ENCODE data around the gene FMO1.

- TF ChIP-seq EP300 (IDR thresholded peaks at IDR 0.05; ENCODE audit: borderline replicate concordance) = no peak
- TF ChIP-seq, protein P1, sequence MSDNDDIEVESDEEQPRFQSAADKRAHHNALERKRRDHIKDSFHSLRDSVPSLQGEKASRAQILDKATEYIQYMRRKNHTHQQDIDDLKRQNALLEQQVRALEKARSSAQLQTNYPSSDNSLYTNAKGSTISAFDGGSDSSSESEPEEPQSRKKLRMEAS (IDR thresholded peaks at IDR 0.05) = no peak
- no peak for TF ChIP-seq RAD21 (IDR thresholded peaks at IDR 0.05; ENCODE audit: low read depth)
- TF ChIP-seq TEAD4 (IDR thresholded peaks at IDR 0.05) = no peak
- no peak for TF ChIP-seq ZBTB7A (IDR thresholded peaks at IDR 0.05; ENCODE audit: low read depth)
- no peak for TF ChIP-seq TAF1 (IDR thresholded peaks at IDR 0.05; ENCODE audit: low read depth)
- TF ChIP-seq REST (IDR thresholded peaks at IDR 0.05; ENCODE audit: low read depth) = no peak
- no peak for TF ChIP-seq TCF12 (IDR thresholded peaks at IDR 0.05; ENCODE audit: low read depth)
- TF ChIP-seq USF1 (IDR thresholded peaks at IDR 0.05) = no peak
- no peak for TF ChIP-seq YY1 (IDR thresholded peaks at IDR 0.05; ENCODE audit: low read depth)
- no peak for TF ChIP-seq CEBPB (IDR thresholded peaks at IDR 0.05)
- no peak for TF ChIP-seq CREB1 (IDR thresholded peaks at IDR 0.05; ENCODE audit: low read depth)
Measured at GRCh38 chr1:171256940-171257606, 8.8 kb downstream of the FMO1 start.

Data from Ishikawa (cell line).